Trophoblast cell (in vitro differentiated cells and primary cell): ENCODE results near the gene VIPR1.

Experiments used
- DNase-seq, 2 donors: peaks; one replicate each; pipeline ENCODE4 v3.0.0-alpha.2; 2016
- H2AFZ ChIP-seq: 2 replicates; pipeline ENCODE4 v1.6.1; 2013; ENCODE audit warnings: low read length, moderate library complexity, mild to moderate bottlenecking; ENCODE audit not compliant: insufficient read depth, poor library complexity
- H2AK5ac ChIP-seq: 2 replicates; pipeline ENCODE4 v1.6.1; 2013; ENCODE audit warnings: mild to moderate bottlenecking, low read length
- H2BK120ac ChIP-seq: 2 replicates; pipeline ENCODE4 v1.6.1; 2013; ENCODE audit warnings: low read length, mild to moderate bottlenecking, moderate library complexity; ENCODE audit not compliant: insufficient read depth, poor library complexity
- H2BK12ac ChIP-seq: 2 replicates; pipeline ENCODE4 v1.6.1; 2013; ENCODE audit warnings: mild to moderate bottlenecking, low read length, moderate library complexity
- H2BK5ac ChIP-seq: 2 replicates; pipeline ENCODE4 v1.6.1; 2013; ENCODE audit warnings: low read length, low read depth, moderate library complexity, mild to moderate bottlenecking; ENCODE audit not compliant: poor library complexity
- H3K14ac ChIP-seq: 2 replicates; pipeline ENCODE4 v1.6.1; 2013; ENCODE audit warnings: mild to moderate bottlenecking, low read length
- H3K18ac ChIP-seq: 2 replicates; pipeline ENCODE4 v1.6.1; 2013; ENCODE audit warnings: mild to moderate bottlenecking, low read length
- H3K23ac ChIP-seq: 2 replicates; pipeline ENCODE4 v1.6.1; 2013; ENCODE audit warnings: low read length
- H3K27ac ChIP-seq: 2 replicates; pipeline ENCODE4 v1.5.1; 2013; ENCODE audit warnings: low read depth, mild to moderate bottlenecking, inconsistent platforms, low read length, moderate library complexity
- H3K27me3 ChIP-seq: 2 replicates; pipeline ENCODE4 v1.6.1; 2013; ENCODE audit warnings: inconsistent platforms, mild to moderate bottlenecking, low read length, moderate library complexity; ENCODE audit not compliant: insufficient read depth
- H3K36me3 ChIP-seq, 2 experiments: 1 replicate in 1 of 2; 2 replicates in 1 of 2; pipeline ENCODE4 v1.6.1; 2013; ENCODE audit warnings: low read length in 2 of 2, mild to moderate bottlenecking in 2 of 2, moderate library complexity in 1 of 2; ENCODE audit not compliant: insufficient read depth in 2 of 2, control insufficient read depth in 1 of 2
- H3K4ac ChIP-seq: 2 replicates; pipeline ENCODE4 v1.6.1; 2013; ENCODE audit warnings: low read depth, mild to moderate bottlenecking, low read length, moderate library complexity
- H3K4me1 ChIP-seq, 2 experiments: 1 replicate in 1 of 2; 2 replicates in 1 of 2; pipeline ENCODE4 v1.6.1; 2013; ENCODE audit warnings: low read length in 2 of 2, mild to moderate bottlenecking in 2 of 2, moderate library complexity in 1 of 2; ENCODE audit not compliant: insufficient read depth in 2 of 2, control insufficient read depth in 1 of 2
- H3K4me2 ChIP-seq: 2 replicates; pipeline ENCODE4 v1.6.1; 2013; ENCODE audit warnings: inconsistent platforms, mild to moderate bottlenecking, low read length, moderate library complexity
- H3K4me3 ChIP-seq: 2 replicates; pipeline ENCODE4 v1.5.1; 2013; ENCODE audit warnings: mild to moderate bottlenecking, low read depth, low read length, inconsistent platforms
- H3K79me1 ChIP-seq: one replicate; pipeline ENCODE4 v1.6.1; 2013; ENCODE audit warnings: low read length
- H3K79me2 ChIP-seq: 2 replicates; pipeline ENCODE4 v1.6.1; 2013; ENCODE audit warnings: low read length, mild to moderate bottlenecking; ENCODE audit not compliant: control insufficient read depth, insufficient read depth, poor library complexity
- H3K9ac ChIP-seq: 2 replicates; pipeline ENCODE4 v1.6.1; 2013; ENCODE audit warnings: mild to moderate bottlenecking, low read length
- H3K9me3 ChIP-seq: 2 replicates; pipeline ENCODE4 v1.6.1; 2013; ENCODE audit warnings: low read depth, mild to moderate bottlenecking, control low read depth, inconsistent platforms, low read length; ENCODE audit not compliant: insufficient read depth
- H4K12ac ChIP-seq: 2 replicates; pipeline ENCODE4 v1.6.1; 2013; ENCODE audit warnings: low read depth, mild to moderate bottlenecking, low read length, moderate library complexity
- H4K8ac ChIP-seq: 2 replicates; pipeline ENCODE4 v1.6.1; 2013; ENCODE audit warnings: low read depth, mild to moderate bottlenecking, low read length, moderate library complexity
- H4K91ac ChIP-seq: one replicate; pipeline ENCODE4 v1.6.1; 2013; ENCODE audit warnings: low read depth, mild to moderate bottlenecking, low read length, moderate library complexity
- WGBS: extraction: QIAGEN DNeasy Blood & Tissue Kit; methylation state at CpG from one replicate; pipeline ENCODE4 v1.1.7; 2013; ENCODE audit warnings: missing lambda C conversion rate; ENCODE audit not compliant: insufficient read length, insufficient coverage; ENCODE audit errors: extremely low coverage; 5-methylcytosine and 5-hydroxymethylcytosine counted together

Gene VIPR1

DNA sequence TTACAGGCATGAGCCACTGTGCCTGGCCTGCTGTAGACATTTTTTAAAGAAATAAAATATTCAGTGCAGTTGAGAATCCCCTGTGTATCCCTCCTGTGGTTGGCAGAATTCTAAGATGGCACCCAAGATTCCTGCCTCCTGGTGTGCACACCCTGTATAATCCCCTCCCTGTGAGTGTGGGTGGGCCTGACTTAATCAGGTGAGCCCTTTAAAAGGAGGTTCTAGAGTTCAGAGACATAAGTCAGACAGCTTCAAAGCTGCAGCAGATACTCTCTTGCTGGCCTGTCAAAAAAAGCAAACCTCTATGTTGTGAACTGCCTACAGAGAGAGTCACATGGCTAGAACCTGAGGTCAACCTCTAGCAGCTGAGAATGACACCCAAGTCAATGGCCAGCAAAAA lies 7.0 kb upstream of the VIPR1 start:
- no peak overlapping the region for H2BK120ac ChIP-seq
- DNase-seq, result no peak
- H3K36me3 ChIP-seq, result no peaks in the 10 kb centered on the region
- H3K4me3 ChIP-seq, result no peak overlapping the region
- no peaks in the 10 kb centered on the region for H3K79me2 ChIP-seq
- H3K4me1 ChIP-seq, result peaks cover 9 to 11% of the 10 kb centered on the region in 2 experiments
- H3K79me1 ChIP-seq, result peaks cover 2% of the 10 kb centered on the region
- H3K27ac ChIP-seq, result no peak overlapping the region
- H3K18ac ChIP-seq, result no peak overlapping the region
- no peak overlapping the region for H3K23ac ChIP-seq
- no peak overlapping the region for H3K4ac ChIP-seq
- no peak overlapping the region for H2AFZ ChIP-seq
- no peaks in the 10 kb centered on the region for H3K27me3 ChIP-seq
- no peak overlapping the region for H2BK5ac ChIP-seq
- H3K14ac ChIP-seq, result no peak overlapping the region
- no peak overlapping the region for H4K12ac ChIP-seq
- H2BK12ac ChIP-seq, result no peak overlapping the region
- H4K8ac ChIP-seq, result no peak overlapping the region
- no peak overlapping the region for H3K4me2 ChIP-seq
- no peak overlapping the region for H2AK5ac ChIP-seq
- H4K91ac ChIP-seq, result no peak overlapping the region
- no peaks in the 10 kb centered on the region for H3K9me3 ChIP-seq
- no peak overlapping the region for H3K9ac ChIP-seq

GRCh38 chr3:42497009-42497731 lies 5.3 kb upstream of the VIPR1 start:
- no peak overlapping the region for H2BK5ac ChIP-seq
- peaks cover 16 to 17% of the 10 kb centered on the region in 2 experiments for H3K4me1 ChIP-seq
- H3K9me3 ChIP-seq, result no peaks in the 10 kb centered on the region
- no peak overlapping the region for H3K4me3 ChIP-seq
- peak in 1 of 2 donors; percentile 31 for DNase-seq
- H4K12ac ChIP-seq, result no peak overlapping the region
- H3K27ac ChIP-seq, result peak overlapping the region; percentile 50
- H3K4ac ChIP-seq, result no peak overlapping the region
- no peak overlapping the region for H2AFZ ChIP-seq
- H3K27me3 ChIP-seq, result peaks cover 5% of the 10 kb centered on the region
- peak overlapping the region; percentile 57 for H2BK120ac ChIP-seq
- H2AK5ac ChIP-seq, result peak overlapping the region; percentile 1
- peaks cover 6% of the 10 kb centered on the region for H3K79me1 ChIP-seq
- no peak overlapping the region for H3K9ac ChIP-seq
- peak overlapping the region; percentile 20 for H3K14ac ChIP-seq
- no CpG with 5 or more reads among the region's 13 CpGs for WGBS
- peak overlapping the region; percentile 16 for H2BK12ac ChIP-seq
- H3K36me3 ChIP-seq, result no peaks in the 10 kb centered on the region
- H3K18ac ChIP-seq, result no peak overlapping the region
- no peak overlapping the region for H3K23ac ChIP-seq
- H3K4me2 ChIP-seq, result no peak overlapping the region
- H4K8ac ChIP-seq, result no peak overlapping the region
- peak overlapping the region; percentile 20 for H4K91ac ChIP-seq
- no peaks in the 10 kb centered on the region for H3K79me2 ChIP-seq

DNA sequence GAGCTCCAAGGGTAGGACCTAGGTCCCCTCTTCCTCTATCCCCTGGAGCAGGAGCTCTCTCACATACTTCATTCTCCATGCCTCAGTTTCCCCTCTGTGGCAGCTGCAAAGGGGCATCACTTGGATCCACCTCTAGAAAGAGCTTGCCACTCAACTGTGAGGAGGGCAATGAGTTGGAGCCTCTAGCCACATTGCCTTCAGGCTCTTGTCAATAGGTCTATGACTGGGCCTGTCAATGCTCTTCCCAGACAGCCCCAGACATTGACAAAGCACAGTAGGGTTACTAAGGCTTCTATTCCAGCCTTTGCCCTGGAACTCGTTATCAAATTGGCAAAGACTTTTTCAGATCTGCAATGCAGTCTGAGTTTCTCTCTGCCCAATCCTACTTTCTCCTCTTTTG lies 4.4 kb upstream of the VIPR1 start:
- no peak overlapping the region for H3K9ac ChIP-seq
- no peaks in the 10 kb centered on the region for H3K79me2 ChIP-seq
- no peaks in the 10 kb centered on the region for H3K9me3 ChIP-seq
- H3K23ac ChIP-seq, result no peak overlapping the region
- H3K14ac ChIP-seq, result no peak overlapping the region
- H3K4me1 ChIP-seq, result peaks cover 19 to 20% of the 10 kb centered on the region in 2 experiments
- H4K91ac ChIP-seq, result peak overlapping the region; percentile 37
- peaks cover 8% of the 10 kb centered on the region for H3K79me1 ChIP-seq
- no peak overlapping the region for H3K4me3 ChIP-seq
- no peak overlapping the region for H2BK5ac ChIP-seq
- H2BK120ac ChIP-seq, result no peak overlapping the region
- no peak overlapping the region for H4K12ac ChIP-seq
- H3K4ac ChIP-seq, result no peak overlapping the region
- no peaks in the 10 kb centered on the region for H3K36me3 ChIP-seq
- no peak overlapping the region for H2BK12ac ChIP-seq
- no peak overlapping the region for H2AK5ac ChIP-seq
- no peak for DNase-seq
- WGBS, result no CpG with 5 or more reads among the region's 1 CpG
- H3K27me3 ChIP-seq, result peaks cover 5% of the 10 kb centered on the region
- no peak overlapping the region for H3K18ac ChIP-seq
- H4K8ac ChIP-seq, result no peak overlapping the region
- H2AFZ ChIP-seq, result no peak overlapping the region
- no peak overlapping the region for H3K27ac ChIP-seq
- no peak overlapping the region for H3K4me2 ChIP-seq

DNA sequence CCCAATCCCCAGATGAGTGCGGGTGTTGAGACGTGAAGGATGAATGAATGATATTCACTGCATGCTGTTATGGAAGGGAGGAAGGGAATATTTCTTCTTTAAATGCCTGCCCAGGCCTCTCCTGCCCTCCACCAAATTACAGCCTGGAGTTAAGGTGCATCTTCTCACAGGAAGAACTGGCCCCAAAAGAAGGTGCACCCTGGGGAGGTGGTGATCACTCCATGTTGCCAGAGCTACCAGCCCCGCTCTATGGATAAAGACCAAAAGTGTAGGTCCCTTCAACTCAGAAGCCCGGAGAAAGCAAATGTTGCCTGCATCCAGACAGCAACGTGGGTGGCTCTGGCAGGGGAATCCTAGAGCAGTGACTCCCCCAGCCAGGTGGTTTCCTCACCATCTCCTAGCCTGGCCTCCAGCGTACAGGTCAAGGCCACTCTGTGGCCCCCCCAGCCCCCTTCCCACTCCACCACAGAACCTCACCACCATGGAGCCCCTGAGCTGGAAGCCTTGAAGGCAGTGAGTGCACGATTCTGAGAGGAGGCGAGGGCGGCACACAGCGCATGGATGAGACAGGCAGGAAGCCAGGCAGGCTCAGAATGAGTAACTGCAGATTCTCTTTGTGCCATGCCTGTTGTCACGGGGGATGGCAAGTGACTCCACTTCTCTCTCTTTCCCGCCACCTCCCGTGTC lies 3.5 kb upstream of the VIPR1 start:
- Histone ChIP-seq H3K27me3 (peaks cover 5% of the 10 kb centered on the region), H3K79me2 (no peaks in the 10 kb centered on the region), H3K27ac (no peak overlapping the region), H3K23ac (no peak overlapping the region), H4K8ac (no peak overlapping the region), H3K9ac (no peak overlapping the region), H3K4ac (no peak overlapping the region), H3K18ac (no peak overlapping the region), H2BK120ac (peak overlapping the region; percentile 20), H2BK5ac (no peak overlapping the region), H3K9me3 (no peaks in the 10 kb centered on the region), H3K4me1 (peaks cover 19 to 20% of the 10 kb centered on the region in 2 experiments), H2BK12ac (peak overlapping the region; percentile 12), H2AK5ac (no peak overlapping the region), H3K4me3 (no peak overlapping the region), H3K36me3 (no peaks in the 10 kb centered on the region), H3K14ac (no peak overlapping the region), H4K91ac (no peak overlapping the region), H3K79me1 (peaks cover 8% of the 10 kb centered on the region), H4K12ac (no peak overlapping the region), H2AFZ (no peak overlapping the region), H3K4me2 (no peak overlapping the region)
- no peak for DNase-seq
- WGBS, result no CpG with 5 or more reads among the region's 13 CpGs
